ENCODE measurements around the gene MLANA. TPM values are rescaled to one million over a fixed set of nuclear protein-coding genes. Genes with fewer than 3 reads are reported as not detected.

Gene MLANA
- total and polyA plus RNA-seq, 5 donors = not detected

GRCh38 chr9:5908918-5909317, 18.2 kb downstream of the MLANA start:
- H3K4me3 ChIP-seq (ENCODE audit: low read length) = no peak overlapping the region
- H3K27me3 ChIP-seq (ENCODE audit: control insufficient read depth, insufficient read depth) = no peaks in the 10 kb centered on the region
- 94% methylated on average over 3 of the region's 3 CpGs for WGBS
- DNase-seq (no peak), ATAC-seq (no peak)
- intact Hi-C loops (cut with DNase I) = no loop called here
- H3K4me1 ChIP-seq (ENCODE audit: control insufficient read depth, insufficient read depth, low read length) = no peaks in the 10 kb centered on the region
- H3K27ac ChIP-seq (ENCODE audit: low read length) = no peak overlapping the region
- no peaks in the 10 kb centered on the region for H3K9me3 ChIP-seq (ENCODE audit: control insufficient read depth, low read length)

GRCh38 chr9:5909976-5910375, 19.3 kb downstream of the MLANA start:
- no peak overlapping the region for H3K27ac ChIP-seq (ENCODE audit: low read length)
- no peaks in the 10 kb centered on the region for H3K27me3 ChIP-seq (ENCODE audit: control insufficient read depth, insufficient read depth)
- DNase-seq (no peak), ATAC-seq (no peak)
- no peak overlapping the region for H3K4me3 ChIP-seq (ENCODE audit: low read length)
- 93% methylated on average over 3 of the region's 3 CpGs for WGBS
- intact Hi-C loops (cut with DNase I) = no loop called here
- H3K4me1 ChIP-seq (ENCODE audit: control insufficient read depth, insufficient read depth, low read length) = no peaks in the 10 kb centered on the region
- no peaks in the 10 kb centered on the region for H3K9me3 ChIP-seq (ENCODE audit: control insufficient read depth, low read length)

DNA sequence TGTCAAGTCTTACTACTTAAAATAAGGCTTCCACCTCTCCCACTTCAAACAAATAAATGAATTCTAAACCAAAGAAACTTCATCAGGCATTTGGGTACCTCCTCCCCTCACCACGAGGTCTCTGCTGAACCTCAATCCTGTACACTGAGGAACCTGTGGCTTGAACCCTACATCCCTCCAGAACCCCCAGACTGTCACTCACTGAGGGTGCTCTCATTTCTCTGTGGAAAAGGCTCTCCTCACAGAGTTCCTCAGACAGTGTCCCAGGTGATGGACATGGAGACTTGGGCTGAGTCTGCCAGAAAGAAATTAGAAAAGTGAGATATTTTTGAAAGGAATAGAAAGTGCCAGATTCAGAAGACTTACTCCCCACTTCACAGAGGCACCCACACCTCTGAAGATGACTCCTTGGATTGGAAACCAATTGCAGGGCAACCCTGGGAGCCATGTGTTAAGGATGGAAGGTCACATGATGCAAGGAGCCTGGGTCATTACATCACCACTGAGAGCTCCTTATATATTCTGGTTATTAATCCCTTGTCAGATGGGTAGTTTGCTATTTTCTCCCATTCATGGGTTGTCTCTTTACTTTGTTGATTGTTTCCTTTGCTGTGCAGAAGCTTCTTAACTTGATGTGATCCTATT, 19.8 kb downstream of the MLANA start:
- Histone ChIP-seq H3K27me3 (ENCODE audit: control insufficient read depth, insufficient read depth) (no peaks in the 10 kb centered on the region), H3K4me3 (ENCODE audit: low read length) (no peak overlapping the region), H3K27ac (ENCODE audit: low read length) (no peak overlapping the region), H3K4me1 (ENCODE audit: control insufficient read depth, insufficient read depth, low read length) (no peaks in the 10 kb centered on the region), H3K9me3 (ENCODE audit: control insufficient read depth, low read length) (no peaks in the 10 kb centered on the region)
- 95% methylated on average over 1 of the region's 1 CpG for WGBS
- no peak for DNase-seq
- ATAC-seq = no peak
- intact Hi-C loops (cut with DNase I) = no loop called here

- WGBS = 94% methylated on average over 4 of the region's 4 CpGs
- Histone ChIP-seq H3K4me1 (ENCODE audit: control insufficient read depth, insufficient read depth, low read length) (no peaks in the 10 kb centered on the region), H3K9me3 (ENCODE audit: control insufficient read depth, low read length) (no peaks in the 10 kb centered on the region), H3K27ac (ENCODE audit: low read length) (no peak overlapping the region), H3K27me3 (ENCODE audit: control insufficient read depth, insufficient read depth) (no peaks in the 10 kb centered on the region), H3K4me3 (ENCODE audit: low read length) (no peak overlapping the region)
- intact Hi-C loops (cut with DNase I) = no loop called here
- DNase-seq (no peak), ATAC-seq (no peak)
These were observed 24.7 kb downstream of the MLANA start for GRCh38 chr9:5915438-5915837.

DNA sequence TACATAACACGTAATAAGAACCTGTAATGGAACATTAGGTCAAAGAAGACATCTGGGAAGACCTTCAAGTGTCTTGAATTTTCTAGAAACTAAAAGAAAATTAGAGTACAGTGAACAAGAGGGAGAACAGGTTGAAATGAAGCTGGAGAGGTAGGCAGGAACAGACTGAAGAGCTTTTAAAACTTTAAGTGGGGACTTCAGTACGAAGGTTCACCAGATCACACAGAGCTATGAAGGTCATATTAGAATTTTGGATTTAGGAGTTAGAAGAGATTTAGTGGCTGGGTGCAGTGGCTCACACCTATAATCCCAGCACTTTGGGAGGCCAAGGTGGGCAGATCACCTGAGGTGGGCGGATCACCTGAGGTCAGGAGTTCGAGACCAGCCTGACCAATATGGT, 26.6 kb downstream of the MLANA start:
- no peak for DNase-seq
- no peaks in the 10 kb centered on the region for H3K9me3 ChIP-seq (ENCODE audit: control insufficient read depth, low read length)
- 96% methylated on average over 4 of the region's 4 CpGs for WGBS
- no peaks in the 10 kb centered on the region for H3K27me3 ChIP-seq (ENCODE audit: control insufficient read depth, insufficient read depth)
- no peak for ATAC-seq
- no peaks in the 10 kb centered on the region for H3K4me1 ChIP-seq (ENCODE audit: control insufficient read depth, insufficient read depth, low read length)
- intact Hi-C loops (cut with DNase I) = no loop called here
- H3K27ac ChIP-seq (ENCODE audit: low read length) = no peak overlapping the region
- no peak overlapping the region for H3K4me3 ChIP-seq (ENCODE audit: low read length)

DNA sequence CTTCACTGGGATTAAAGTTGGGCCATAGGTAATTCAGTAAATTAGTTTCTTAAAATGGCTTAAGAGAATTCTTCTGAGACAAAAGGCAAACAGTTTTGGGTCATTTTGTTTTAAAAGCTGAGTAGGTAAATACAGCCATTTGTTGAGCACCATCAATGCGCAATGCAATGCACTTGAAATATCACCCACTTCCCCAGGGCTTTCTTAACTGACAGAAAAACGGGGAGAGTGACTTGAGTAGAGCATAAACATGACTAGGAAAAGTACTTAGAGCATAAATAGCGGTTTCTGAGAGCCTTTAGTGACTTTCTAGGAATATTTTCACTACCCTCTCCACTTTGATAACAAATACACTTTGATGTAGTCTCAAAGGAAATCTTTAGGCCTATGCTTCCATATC, 27.2 kb downstream of the MLANA start:
- no peak overlapping the region for H3K27ac ChIP-seq (ENCODE audit: low read length)
- no peaks in the 10 kb centered on the region for H3K27me3 ChIP-seq (ENCODE audit: control insufficient read depth, insufficient read depth)
- H3K4me3 ChIP-seq (ENCODE audit: low read length) = no peak overlapping the region
- no peaks in the 10 kb centered on the region for H3K4me1 ChIP-seq (ENCODE audit: control insufficient read depth, insufficient read depth, low read length)
- 64% methylated on average over 3 of the region's 3 CpGs for WGBS
- DNase-seq = no peak
- intact Hi-C loops (cut with DNase I) = no loop called here
- ATAC-seq = no peak
- no peaks in the 10 kb centered on the region for H3K9me3 ChIP-seq (ENCODE audit: control insufficient read depth, low read length)

GRCh38 chr9:5918460-5918859, 27.8 kb downstream of the MLANA start:
- intact Hi-C loops (cut with DNase I) = no loop called here
- Histone ChIP-seq H3K9me3 (ENCODE audit: control insufficient read depth, low read length) (no peaks in the 10 kb centered on the region), H3K27ac (ENCODE audit: low read length) (no peak overlapping the region), H3K4me1 (ENCODE audit: control insufficient read depth, insufficient read depth, low read length) (no peaks in the 10 kb centered on the region), H3K27me3 (ENCODE audit: control insufficient read depth, insufficient read depth) (no peaks in the 10 kb centered on the region), H3K4me3 (ENCODE audit: low read length) (no peak overlapping the region)
- no peak for DNase-seq
- no peak for ATAC-seq
- 97% methylated on average over 3 of the region's 3 CpGs for WGBS

DNA sequence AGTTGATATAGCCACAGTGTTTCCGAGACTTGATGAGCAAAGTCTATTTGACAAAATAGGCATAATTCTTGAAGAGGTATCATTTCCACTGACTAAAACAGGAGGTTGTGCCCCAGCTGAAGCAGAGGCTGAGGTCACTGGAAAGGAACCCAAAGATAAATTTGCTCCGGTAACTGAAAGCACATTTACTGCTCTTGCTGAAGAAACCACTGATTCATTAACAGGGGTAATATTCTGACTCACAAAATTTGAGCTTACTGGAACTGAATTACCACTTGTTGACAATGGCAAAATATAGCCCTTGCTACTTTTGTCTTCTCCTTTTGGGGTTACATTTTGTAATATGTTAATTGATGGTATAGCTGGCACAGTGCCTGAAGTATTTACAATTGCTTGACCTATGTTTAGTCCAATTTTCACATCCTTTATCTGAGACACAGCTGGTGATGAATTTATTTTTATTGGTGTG, 30.2 kb downstream of the MLANA start:
- DNase-seq (no peak), ATAC-seq (no peak)
- Histone ChIP-seq H3K27ac (ENCODE audit: low read length) (no peak overlapping the region), H3K4me1 (ENCODE audit: control insufficient read depth, insufficient read depth, low read length) (no peaks in the 10 kb centered on the region), H3K4me3 (ENCODE audit: low read length) (no peak overlapping the region), H3K27me3 (ENCODE audit: control insufficient read depth, insufficient read depth) (no peaks in the 10 kb centered on the region), H3K9me3 (ENCODE audit: control insufficient read depth, low read length) (no peaks in the 10 kb centered on the region)
- WGBS = 97% methylated on average over 2 of the region's 2 CpGs
- intact Hi-C loops (cut with DNase I) = no loop called here

DNA sequence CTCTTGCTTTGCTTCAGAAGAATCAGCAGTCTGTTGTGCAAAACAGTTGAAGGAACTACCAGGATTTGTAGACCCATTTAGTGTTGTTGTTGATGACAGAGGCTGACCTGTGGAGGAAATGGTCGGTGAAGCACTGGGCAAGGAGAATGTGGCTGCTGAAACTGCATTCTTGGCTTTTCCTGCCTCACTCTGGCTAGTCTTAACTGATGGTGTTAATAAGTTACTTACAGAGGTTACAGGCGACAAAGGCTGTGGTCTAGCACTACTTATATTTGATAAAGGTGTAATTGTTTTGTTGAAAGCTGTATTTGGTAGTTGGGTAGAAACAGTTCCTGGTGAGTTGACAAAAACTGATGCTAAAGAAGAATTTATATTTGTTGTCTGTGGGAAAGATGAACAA, 31.5 kb downstream of the MLANA start:
- no peak overlapping the region for H3K27ac ChIP-seq (ENCODE audit: low read length)
- ATAC-seq (no peak), DNase-seq (no peak)
- no peaks in the 10 kb centered on the region for H3K27me3 ChIP-seq (ENCODE audit: control insufficient read depth, insufficient read depth)
- H3K4me3 ChIP-seq (ENCODE audit: low read length) = no peak overlapping the region
- no peaks in the 10 kb centered on the region for H3K4me1 ChIP-seq (ENCODE audit: control insufficient read depth, insufficient read depth, low read length)
- H3K9me3 ChIP-seq (ENCODE audit: control insufficient read depth, low read length) = no peaks in the 10 kb centered on the region
- 92% methylated on average over 2 of the region's 2 CpGs for WGBS
- intact Hi-C loops (cut with DNase I) = no loop called here

DNA sequence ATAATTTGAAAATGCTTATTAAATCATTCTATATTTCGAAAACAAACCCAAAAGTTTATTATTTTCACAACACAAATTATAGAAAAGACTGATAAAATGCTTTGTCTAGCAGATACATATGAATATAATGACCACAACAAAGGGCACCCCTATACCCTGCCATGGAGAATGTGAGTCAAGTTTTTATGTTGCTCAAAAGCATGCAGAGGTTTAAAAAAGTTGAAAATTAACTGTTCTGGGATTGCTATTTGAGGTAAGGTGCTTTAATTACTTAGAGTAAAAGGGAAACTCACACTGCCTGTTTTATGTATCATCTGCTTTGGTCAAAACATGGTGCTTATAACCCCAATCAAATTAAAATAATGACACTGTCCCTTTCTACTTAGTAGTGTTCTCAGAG, 41.0 kb downstream of the MLANA start:
- H3K9me3 ChIP-seq (ENCODE audit: control insufficient read depth, low read length) = no peaks in the 10 kb centered on the region
- ATAC-seq (no peak), DNase-seq (no peak)
- no peak overlapping the region for H3K4me3 ChIP-seq (ENCODE audit: low read length)
- intact Hi-C loops (cut with DNase I) = no loop called here
- H3K4me1 ChIP-seq (ENCODE audit: control insufficient read depth, insufficient read depth, low read length) = no peaks in the 10 kb centered on the region
- no peaks in the 10 kb centered on the region for H3K27me3 ChIP-seq (ENCODE audit: control insufficient read depth, insufficient read depth)
- 99% methylated on average over 1 of the region's 1 CpG for WGBS
- H3K27ac ChIP-seq (ENCODE audit: low read length) = no peak overlapping the region

- Histone ChIP-seq H3K4me1 (ENCODE audit: control insufficient read depth, insufficient read depth, low read length) (no peaks in the 10 kb centered on the region), H3K27me3 (ENCODE audit: control insufficient read depth, insufficient read depth) (no peaks in the 10 kb centered on the region), H3K4me3 (ENCODE audit: low read length) (no peak overlapping the region), H3K9me3 (ENCODE audit: control insufficient read depth, low read length) (no peaks in the 10 kb centered on the region), H3K27ac (ENCODE audit: low read length) (no peak overlapping the region)
- no peak for DNase-seq
- ATAC-seq = no peak
- WGBS = 97% methylated on average over 2 of the region's 2 CpGs
- intact Hi-C loops (cut with DNase I) = no loop called here
These were observed 47.8 kb downstream of the MLANA start for GRCh38 chr9:5938449-5938848.

DNA sequence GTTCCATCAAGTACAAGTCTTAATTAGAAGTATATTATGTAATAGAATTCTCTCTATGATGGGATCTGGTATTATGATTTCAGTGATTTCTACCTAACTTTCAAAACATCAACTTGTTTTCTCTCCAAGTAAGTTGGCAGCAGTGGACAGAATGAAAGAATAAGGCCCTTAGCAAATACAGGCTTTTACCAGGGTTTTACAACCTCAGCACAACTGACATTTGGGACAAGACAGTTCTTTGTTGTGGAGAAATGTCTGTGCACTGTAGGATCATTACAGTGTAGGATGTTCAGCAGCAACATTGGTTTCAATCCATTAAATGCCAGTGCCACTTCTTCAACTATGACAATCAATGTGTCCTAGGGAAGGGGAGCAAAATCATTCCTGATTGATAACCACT, 48.8 kb downstream of the MLANA start:
- Histone ChIP-seq H3K27me3 (ENCODE audit: control insufficient read depth, insufficient read depth) (no peaks in the 10 kb centered on the region), H3K4me3 (ENCODE audit: low read length) (no peak overlapping the region), H3K4me1 (ENCODE audit: control insufficient read depth, insufficient read depth, low read length) (no peaks in the 10 kb centered on the region), H3K9me3 (ENCODE audit: control insufficient read depth, low read length) (no peaks in the 10 kb centered on the region), H3K27ac (ENCODE audit: low read length) (no peak overlapping the region)
- DNase-seq (no peak), ATAC-seq (no peak)
- intact Hi-C loops (cut with DNase I) = no loop called here
